Fibroblast of skin of left biceps (primary cell): Measurements from ENCODE around the gene CEP112.
"Not testable (repeated sequence)": the region's sequence is repeated elsewhere in the genome, so short reads cannot be mapped to it uniquely, and the experiment has no call there.

ENCODE experiments used
- DNase-seq, 2 experiments: peaks; one replicate each; pipeline ENCODE4 v3.0.0-alpha.2; 2013; ENCODE audit warnings: low read depth in 2 of 2

The CEP112 gene

DNA sequence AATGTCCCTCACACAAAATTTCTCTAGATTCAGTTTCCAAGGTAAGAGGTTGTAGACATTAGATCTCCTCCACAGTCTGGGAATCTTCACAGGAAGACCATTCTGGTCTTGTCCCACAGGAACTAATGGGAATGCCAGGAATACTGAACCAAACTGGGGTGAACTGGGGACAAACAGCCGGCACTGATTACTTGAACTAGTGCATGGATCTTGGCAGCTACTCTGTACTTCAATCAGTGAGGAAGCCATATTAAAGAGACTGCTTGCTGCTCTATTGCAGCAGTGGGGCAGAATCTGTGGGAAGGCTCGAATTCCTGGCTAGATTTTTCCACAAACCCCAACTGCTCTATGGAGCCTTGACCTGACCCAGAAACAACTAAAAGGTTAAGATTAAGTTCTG, 361.6 kb downstream of the CEP112 start:
- no peak for DNase-seq

DNA sequence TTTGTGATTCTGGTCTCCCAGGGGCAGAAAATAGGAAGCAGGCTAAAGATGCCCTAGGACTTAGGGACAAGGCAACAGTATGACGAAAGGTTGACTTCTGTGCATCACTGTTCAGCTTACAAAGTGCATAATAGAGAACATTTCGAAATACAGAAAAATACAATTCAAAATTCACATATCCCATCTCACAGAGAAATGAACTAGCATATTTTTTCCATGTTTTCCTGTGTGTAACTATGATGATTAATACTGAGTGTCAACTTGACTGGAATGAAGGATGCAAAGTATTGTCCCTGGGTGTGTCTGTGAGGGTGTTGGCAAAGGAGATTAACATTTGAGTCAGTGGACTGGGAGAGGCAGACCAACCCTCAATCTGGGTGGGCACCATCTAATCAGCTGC, 365.4 kb downstream of the CEP112 start:
- DNase-seq = not testable (repeated sequence)

DNA sequence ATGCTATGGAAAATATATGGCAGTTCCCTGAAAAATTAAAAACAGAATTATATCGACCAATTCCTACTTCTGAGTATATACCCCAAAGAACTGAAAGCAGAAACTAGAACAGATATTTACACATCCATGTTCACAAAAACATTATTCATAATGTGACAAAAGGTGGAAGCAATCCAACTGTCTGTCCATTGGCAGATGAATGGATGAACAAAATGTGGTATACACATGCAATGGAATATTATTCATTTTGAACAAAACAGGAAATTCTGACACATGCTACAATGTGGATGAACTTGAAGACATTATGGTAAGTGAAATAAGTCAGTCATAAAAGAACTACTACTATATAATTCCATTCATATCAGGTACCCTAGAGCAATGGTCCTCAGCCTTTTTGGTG, 367.0 kb downstream of the CEP112 start:
- DNase-seq = peak in 1 of 2 experiments; percentile 17

DNA sequence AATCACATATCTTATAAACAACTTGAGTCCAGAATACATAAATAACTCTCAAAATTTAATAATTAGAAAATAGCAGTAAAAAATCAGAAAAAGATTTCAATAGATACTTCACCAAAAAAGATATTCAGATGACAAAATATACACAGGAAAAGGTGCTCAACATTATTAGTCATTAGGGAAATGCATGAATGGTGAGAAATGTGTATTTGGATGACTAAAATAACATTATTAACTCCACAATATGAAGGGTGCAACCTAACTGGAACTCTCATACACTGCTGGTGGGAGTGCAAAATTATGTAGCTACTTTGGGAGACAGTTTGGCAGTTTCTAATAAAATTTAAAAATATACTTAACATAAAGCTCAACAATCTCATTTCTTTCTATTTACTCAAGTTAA, 368.2 kb downstream of the CEP112 start:
- DNase-seq = no peak

DNA sequence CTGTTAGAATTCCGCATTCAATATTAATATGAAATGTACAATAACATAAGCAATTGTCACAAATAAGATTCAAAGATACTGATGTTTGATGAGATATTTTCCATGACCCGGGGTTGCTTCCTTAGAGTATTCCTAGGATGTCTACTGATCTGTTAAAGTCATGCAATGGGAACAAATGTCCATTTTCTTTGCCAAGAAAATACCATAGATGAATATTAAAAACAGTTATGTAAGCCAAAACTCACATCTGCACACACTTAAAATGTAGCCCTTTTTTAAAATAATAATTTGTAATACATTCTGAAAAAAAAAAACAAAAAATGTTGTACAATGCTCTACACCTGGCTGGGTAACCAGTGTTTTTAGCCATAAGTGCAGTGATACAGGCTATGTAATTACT, 371.1 kb downstream of the CEP112 start:
- DNase-seq = no peak

DNA sequence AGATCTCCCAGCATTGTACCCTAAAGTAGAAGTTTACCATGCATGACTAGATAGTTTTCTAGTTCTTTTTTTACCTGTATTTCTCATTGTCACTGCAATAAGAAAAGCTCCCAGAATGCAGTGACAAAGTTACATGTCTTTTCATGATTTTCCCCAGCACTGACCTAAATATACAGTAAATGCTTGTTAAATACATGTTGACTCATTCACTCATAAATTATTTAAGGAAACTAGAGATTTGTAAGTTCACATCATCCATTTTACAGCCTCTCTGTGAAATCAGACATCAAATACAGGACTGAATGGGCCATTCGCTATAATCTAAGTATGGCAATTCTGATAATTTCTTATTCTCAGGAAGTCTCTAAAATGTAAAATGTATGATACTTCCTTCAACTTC, 371.6 kb downstream of the CEP112 start:
- DNase-seq = no peak

DNA sequence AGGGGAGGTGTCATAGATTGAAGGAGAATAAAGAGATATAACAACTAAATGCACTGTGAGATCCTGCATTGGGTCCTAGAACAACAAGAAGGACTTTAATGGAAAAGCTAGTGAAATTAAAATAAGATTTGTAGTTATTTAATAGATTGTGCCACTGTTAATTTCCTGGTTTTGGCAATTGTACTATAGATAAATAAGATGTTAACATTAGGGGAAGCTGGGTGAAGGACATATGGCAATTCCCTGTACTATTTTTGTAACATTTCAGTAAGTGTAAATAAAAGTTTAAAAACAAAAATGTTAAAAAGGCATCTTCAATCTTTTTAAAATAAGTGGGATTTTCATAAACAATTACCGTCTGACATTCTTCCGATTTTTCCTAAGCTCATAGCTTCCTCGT, 372.1 kb downstream of the CEP112 start:
- DNase-seq = no peak

DNA sequence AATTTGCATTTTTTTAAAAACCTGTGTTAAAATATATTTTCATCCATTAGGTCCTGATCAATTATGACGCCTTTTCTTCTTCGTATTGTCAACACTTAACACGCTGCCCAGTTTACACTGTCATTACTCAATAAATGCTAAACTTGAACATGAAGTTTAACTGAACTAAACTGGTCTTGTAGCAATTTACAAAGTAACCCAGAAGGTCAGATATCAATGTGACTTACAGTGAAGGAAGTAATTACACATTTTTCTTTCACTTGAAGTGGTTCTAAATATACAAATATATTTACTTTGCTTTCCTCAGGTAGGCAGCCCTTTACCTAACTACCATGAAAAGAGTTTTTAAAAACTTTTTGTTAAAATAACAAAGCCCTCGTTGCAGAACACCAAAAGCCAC, 374.0 kb downstream of the CEP112 start:
- no peak for DNase-seq

DNA sequence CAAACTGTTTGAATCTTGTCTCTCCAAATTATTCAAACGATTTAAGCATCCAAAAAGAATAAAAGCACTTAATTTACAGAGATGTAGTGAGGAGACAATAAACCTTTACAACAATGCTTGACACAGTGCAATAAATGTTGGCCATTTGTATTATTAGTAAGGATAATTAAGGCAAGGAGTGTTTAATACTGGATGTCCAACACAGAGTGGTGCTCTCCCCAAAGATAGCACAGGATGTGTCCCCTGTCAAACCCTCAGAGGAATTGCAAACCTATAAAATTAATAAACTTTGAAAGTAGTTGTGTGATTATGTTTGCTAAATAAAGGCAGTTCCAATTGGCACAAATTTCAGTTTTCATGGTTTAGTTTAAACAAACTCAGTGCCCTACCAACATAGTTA, 377.5 kb downstream of the CEP112 start:
- DNase-seq = no peak

DNA sequence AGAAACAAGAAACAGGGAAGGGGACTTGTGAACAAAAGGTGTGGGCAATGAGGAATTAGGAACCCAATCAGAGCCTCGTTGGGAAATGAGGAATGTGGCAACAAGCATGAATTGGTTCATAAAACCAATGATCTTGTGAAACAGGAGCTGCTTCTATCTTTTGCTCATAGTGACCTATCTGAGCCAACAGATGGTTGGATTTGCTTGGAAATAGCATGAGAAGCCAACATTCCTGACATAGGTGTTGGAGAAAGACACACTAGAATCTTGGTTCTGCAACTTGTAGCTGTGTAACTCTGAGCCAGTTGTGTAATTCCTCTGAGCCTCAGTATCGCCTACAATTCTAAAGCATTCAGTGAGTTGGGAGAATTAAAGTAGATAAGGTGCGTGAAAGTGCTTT, 378.6 kb downstream of the CEP112 start:
- DNase-seq = peak in 1 of 2 experiments; percentile 1

DNA sequence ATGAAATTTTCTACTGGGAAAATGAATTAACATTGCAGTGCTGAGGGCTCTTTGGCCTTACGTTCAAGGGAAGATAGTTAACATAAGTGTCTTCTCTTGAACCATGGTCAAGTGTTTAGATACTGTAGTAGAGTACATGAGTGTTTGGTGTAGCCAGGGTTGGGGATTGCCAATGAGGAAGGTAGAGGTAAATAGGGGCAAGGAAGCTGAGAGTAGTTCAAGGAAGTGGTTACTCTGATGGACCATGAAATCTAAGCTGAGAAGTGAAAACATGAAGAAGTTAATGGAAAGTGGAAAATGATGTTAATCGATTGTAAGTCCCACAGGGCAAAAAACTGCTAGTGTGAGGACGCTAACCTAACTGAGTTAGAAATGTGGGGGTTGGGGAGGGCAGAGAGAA, 380.9 kb downstream of the CEP112 start:
- DNase-seq = no peak

DNA sequence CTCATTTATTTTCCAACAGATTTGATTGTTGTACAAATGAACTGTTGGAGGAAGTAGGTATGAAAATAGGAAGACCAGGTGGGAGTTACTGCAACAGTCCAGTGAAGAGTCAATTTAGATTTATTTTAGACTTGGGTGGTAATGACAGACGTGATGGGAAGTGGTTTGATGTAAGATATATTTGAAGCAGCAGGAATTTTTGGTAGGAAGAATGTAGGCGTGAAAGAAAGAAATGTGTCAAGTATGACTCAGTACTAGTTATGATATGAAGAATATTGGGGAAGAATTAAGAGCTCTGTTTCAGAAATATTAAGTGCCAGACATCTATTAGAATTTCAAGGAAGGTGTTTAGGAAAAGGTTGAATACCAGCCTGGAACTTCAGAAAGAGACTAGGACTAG, 382.6 kb downstream of the CEP112 start:
- DNase-seq = no peak

DNA sequence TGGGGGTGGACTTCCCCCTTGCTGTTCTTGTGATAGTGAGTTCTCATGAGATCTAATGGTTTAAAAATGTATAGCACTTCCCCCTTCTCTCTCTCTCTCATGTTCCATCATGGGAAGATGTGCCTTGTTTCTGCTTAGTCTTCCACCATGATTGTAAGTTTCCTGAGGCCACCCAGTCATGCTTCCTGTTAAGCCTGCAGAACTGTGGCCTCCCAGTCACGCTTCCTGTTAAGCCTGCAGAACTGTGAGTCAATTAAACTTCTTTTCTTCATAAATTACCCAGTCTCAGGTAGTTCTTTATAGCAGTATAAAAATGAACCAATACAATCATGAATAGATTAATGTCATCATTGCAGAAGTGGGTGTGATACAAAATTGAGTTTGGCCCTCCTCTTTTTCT, 383.4 kb downstream of the CEP112 start:
- DNase-seq = not testable (repeated sequence)

DNA sequence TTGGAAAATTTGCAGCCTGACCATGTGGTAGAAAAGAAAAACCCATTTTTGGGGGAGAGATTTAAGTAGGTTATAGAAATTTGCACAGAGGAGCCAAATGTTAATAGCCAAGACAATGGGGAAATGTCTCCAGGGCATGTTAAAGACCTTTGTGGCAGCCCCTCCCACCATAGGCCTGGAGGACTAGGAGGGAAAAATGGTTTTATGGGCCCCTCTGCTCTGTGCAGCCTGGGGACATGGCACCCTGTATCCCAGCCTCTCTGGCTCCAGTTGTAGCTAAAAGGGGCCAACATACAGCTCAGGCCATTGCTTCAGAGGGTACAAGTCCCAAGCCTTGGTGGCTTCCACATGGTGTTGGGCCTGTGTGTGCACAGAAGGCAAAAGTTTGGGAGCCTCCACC, 384.6 kb downstream of the CEP112 start:
- DNase-seq = no peak

DNA sequence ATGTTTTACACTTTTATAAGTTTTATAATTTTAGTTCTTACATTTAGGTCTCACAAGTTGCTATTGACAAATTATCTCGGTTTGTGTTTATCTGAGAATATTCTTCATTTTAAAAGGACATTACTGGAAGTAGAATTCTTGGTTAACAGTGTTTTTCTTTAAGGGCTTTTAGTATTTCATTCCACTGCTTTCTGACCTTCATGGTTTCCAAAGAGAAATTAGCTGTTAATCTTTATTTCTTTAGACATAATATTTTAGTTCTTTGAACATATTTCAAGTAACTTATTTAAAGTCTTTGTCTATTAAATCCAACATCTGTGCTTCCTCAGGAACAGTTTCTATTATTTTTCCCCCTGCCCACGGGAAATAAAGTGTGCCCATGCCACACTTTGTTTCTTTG, 390.4 kb downstream of the CEP112 start:
- no peak for DNase-seq

DNA sequence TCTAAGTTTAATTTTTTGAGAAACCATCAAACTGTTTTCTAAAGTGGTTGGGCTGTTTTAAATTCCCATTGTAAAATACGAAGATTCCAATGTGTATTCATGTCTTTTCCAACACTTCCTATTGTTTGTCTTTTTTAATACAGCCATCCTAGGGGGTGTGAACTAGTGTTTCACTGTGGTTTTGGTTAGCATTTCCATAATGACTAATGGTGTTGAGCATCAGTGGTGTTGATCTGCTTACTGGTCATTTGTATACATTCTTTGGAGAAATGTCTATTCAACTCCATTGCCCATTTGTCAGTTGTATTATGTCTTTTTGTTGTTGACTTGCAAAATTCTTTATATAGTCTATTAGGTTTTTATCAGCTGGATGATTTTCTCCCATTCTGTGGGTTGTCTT, 391.3 kb downstream of the CEP112 start:
- no peak for DNase-seq

DNA sequence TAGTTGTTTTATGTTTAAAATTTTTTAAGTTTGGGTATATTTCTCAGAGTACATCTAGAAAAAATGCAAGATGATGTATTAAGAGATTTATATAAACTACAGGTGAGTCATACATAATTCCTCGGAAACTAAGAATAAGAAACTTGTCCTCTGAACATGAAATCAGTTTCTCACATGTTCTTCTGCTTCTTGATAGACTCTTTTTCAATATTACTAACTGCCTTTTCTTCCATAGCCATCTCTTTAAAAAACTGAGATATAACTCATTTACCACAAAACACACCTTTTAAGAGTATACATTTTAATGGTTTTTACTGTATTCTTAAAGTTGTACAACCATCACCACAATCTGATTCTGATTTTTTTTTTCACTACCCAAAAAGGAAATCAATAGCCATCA, 392.1 kb downstream of the CEP112 start:
- no peak for DNase-seq

DNA sequence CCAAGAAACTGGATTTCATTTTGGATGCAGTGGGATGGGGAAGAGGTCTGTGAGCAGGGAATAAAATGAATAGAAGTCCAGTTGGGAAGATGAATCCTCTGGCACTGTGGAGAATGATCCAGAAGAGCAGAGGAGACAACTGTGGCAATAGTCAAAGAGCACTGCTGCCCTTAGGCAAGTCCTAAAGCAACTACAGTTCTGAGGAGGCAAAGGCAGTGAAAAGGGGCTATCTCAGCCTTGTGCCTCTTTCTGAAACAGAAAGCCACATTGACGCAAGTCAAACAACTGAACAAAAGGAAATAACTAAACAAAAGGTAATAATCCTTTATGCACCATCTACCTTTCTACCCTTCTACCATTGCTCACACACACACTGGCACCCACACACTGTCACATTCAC, 392.5 kb downstream of the CEP112 start:
- no peak for DNase-seq

DNA sequence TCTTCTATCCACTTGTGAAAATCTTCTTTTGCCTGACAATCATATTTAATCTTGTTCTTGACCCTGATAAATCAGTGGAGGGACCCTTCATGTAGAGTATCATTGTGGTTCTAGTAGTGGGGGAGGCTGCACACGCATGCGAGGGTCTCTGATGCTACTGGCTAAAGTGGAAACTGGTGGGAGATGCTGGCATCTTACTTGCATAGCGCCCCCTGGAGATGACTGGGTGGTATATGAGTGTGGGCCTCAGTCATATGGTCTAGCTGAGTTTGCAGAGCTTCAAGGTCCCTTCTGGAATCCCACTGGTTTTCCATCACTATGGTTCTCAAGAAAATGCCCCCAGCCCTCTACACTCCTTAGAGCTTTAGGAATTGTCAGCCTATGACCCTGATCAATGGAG, 394.1 kb downstream of the CEP112 start:
- no peak for DNase-seq

DNA sequence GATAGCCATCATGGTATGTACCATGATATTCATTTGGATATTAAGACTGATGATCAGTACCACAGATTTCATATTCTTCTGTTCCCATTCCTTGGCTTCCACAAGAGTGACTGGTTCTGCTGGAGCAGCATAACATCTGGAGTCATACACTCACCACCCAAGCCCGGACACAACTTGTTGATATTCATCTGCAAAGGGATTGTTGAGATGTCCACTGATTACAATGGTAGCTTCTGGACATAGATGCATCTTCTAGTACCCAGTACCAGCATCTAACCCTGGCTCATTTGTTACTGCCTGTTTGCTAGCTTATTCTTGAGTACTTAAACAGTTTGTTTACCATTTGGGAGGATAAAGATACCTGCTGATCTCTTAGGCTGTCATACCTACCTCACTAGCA, 394.8 kb downstream of the CEP112 start:
- no peak for DNase-seq

DNA sequence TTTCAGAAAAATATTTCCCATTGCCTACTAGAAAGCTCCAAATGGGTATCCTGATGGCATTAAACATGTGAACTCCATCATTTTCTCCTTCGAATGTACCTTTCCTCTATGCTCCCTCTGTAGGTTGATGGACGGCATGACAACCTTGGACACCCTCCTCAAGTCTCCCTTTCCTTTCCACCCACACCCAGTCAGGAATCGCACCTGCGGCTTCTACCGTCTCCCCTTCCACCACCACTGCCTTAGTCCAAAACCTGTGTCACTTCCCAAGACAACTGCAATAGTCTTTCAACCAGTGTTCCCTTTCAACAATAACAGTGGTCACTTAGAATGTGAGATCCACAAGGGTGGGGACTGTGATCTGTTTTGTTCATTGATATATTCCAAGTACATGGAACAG, 397.4 kb downstream of the CEP112 start:
- no peak for DNase-seq

DNA sequence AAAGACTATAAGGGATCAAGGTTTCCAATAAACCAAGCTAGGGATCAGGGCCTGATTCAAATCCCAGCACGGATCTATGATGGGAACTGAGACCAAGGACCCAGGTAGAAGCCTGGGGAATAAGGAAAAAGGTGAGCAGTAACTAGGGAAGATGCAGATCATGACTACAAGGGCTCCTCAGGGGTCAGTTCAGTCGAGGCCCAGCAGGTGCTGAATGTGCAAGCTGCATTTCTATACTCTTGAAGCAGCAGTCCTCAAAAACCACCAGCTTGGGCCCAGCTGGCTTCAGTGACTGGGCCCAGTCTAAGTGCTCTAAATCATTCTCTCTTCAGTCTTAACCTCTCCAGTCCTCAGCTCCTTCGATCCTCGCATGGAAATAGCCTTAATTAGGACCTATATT, 401.7 kb downstream of the CEP112 start:
- no peak for DNase-seq

DNA sequence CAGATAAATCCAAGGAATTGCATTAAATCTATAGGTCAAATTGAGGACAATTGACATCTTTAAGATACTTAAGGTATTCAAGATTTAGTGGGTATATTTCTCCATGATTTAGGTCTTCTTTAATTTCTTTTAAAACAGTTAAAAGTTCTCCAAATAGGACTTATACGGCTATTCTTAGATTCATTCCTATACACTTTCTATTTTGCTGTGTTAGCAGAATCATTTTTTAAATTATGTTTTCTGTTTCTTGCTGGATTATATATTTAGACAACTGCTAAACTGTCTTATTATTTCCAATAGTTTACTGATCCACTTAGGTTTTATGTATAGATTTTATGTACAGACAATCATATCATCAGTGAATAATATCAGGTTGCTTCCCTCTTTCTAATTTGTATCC, 404.4 kb downstream of the CEP112 start:
- DNase-seq = no peak

DNA sequence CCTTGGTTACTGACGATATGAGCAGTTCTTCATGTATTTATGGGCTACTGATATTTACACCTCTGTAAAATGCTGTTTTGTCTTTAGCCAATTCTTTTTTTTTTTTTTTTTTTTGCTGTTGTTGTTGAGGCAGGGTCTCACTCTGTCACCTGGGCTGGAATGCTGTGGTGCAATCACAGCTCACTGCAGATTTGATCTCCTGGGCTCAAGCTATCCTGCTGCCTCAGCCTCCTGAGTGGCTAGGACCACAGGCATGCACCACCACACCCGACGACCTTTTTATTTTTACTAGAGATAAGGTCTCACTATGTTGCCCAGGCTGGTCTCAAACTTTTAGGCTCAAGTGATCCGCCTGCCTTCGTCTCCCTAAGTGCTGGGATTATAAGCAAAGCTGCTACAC, 405.5 kb downstream of the CEP112 start:
- DNase-seq = no peak

DNA sequence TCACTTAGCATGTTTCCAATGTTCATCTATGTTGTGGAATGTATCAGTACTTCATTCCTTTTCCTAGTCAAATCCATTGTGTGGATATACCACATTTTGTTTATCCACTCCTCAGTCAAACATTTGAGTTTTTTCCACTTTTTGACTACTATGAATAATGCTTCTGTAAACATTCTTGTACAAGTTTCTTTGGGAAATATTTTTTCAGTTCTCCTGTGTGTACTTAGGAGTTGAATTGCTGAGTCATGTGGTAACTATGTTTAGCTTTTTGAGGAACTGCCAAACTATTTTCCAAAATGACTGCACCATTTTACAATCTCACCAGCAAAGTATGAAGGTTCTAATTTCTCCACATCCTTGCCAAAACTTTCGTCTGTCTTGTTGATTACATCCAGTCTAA, 406.8 kb downstream of the CEP112 start:
- DNase-seq = peak; percentile 95 to 97
